WTC11 (cell line): Measurements from ENCODE around the gene KCNG1. TPM values are rescaled to one million over a fixed set of nuclear protein-coding genes. Genes with fewer than 3 reads are reported as not detected.

Experiments
- ATAC-seq: fragments of 200-7000 bp; cut with Tn5 transposase; 2 replicates; pipeline ENCODE4 v1.10.0; 2021; ENCODE audit warnings: mild to moderate bottlenecking, moderate library complexity
- CTCF ChIA-PET: fragments of 300-600 bp; sonication (Branson Sonifier 250); formaldehyde crosslinking; loops from one replicate; lab custom pipeline; 2021; ENCODE audit warnings: antibody characterized with exemption; lab: Charles Lee
- POLR2A ChIA-PET: fragments of 350-600 bp; sonication (Branson Sonifier 250); formaldehyde crosslinking; loops from one replicate; lab custom pipeline; 2021; ENCODE audit warnings: antibody characterized with exemption; lab: Charles Lee
- DNase-seq: peaks from one replicate; pipeline ENCODE4 v3.0.0; 2021; ENCODE audit warnings: low spot score
- H3K27ac Mint-ChIP-seq: 2 replicates; pipeline ENCODE4 v1.8.0; 2021; ENCODE audit warnings: mixed read lengths
- H3K27me3 Mint-ChIP-seq: 2 replicates; pipeline ENCODE4 v1.8.0; 2021; ENCODE audit warnings: low read depth, mild to moderate bottlenecking, moderate library complexity, mixed read lengths
- H3K36me3 Mint-ChIP-seq: 2 replicates; pipeline ENCODE4 v1.8.0; 2021; ENCODE audit warnings: mixed read lengths
- H3K4me1 Mint-ChIP-seq: 2 replicates; pipeline ENCODE4 v1.8.0; 2022; ENCODE audit warnings: mixed read lengths
- H3K4me3 Mint-ChIP-seq: 2 replicates; pipeline ENCODE4 v1.8.0; 2021; ENCODE audit warnings: mild to moderate bottlenecking, moderate library complexity, mixed read lengths
- H3K9me3 Mint-ChIP-seq: 2 replicates; pipeline ENCODE4 v1.8.0; 2021; ENCODE audit warnings: mixed read lengths
- CDX4 ChIP-seq: fragments of 250-450 bp; sonication (Bioruptor Pico); IDR thresholded peaks from 2 replicates; pipeline ENCODE4 v1.9.0; 2021; ENCODE audit warnings: moderate library complexity, mild to moderate bottlenecking, inconsistent platforms, borderline replicate concordance
- FOXK1 ChIP-seq: sonication (generic); formaldehyde crosslinking; IDR thresholded peaks from 2 replicates; pipeline ENCODE4 v1.8.0; 2022; ENCODE audit warnings: mild to moderate bottlenecking, moderate library complexity, missing genetic modification reagents
- FOXP1 ChIP-seq: sonication (generic); formaldehyde crosslinking; IDR thresholded peaks from 2 replicates; pipeline ENCODE4 v1.8.0; 2022; ENCODE audit warnings: missing genetic modification reagents, mild to moderate bottlenecking, moderate library complexity, borderline replicate concordance
- GTF2I ChIP-seq: fragments of 250-450 bp; sonication (Bioruptor Pico); conservative IDR thresholded peaks from 2 replicates; pipeline ENCODE4 v1.4.0; 2021; ENCODE audit warnings: mild to moderate bottlenecking
- HMGA2 ChIP-seq: fragments of 250-450 bp; sonication (Bioruptor Pico); IDR thresholded peaks from 2 replicates; pipeline ENCODE4 v1.4.0; 2021; ENCODE audit warnings: mild to moderate bottlenecking, moderate library complexity
- JAZF1 ChIP-seq: fragments of 250-450 bp; sonication (Bioruptor Pico); IDR thresholded peaks from 2 replicates; pipeline ENCODE4 v1.9.0; 2021; ENCODE audit warnings: moderate library complexity, mild to moderate bottlenecking, inconsistent platforms
- MXD4 ChIP-seq: fragments of 250-450 bp; sonication (Bioruptor Pico); IDR thresholded peaks from 2 replicates; pipeline ENCODE4 v1.8.0; 2021; ENCODE audit warnings: mild to moderate bottlenecking, moderate library complexity, borderline replicate concordance
- MYBL2 ChIP-seq: sonication (generic); formaldehyde crosslinking; IDR thresholded peaks from 2 replicates; pipeline ENCODE4 v1.8.1; 2023; ENCODE audit warnings: mild to moderate bottlenecking, moderate library complexity, missing genetic modification reagents
- NR3C1 ChIP-seq: sonication (generic); formaldehyde crosslinking; conservative IDR thresholded peaks from 2 replicates; pipeline ENCODE4 v1.8.1; 2023; ENCODE audit warnings: low read depth, mild to moderate bottlenecking, missing genetic modification reagents
- SMAD4 ChIP-seq: sonication (generic); formaldehyde crosslinking; IDR thresholded peaks from 2 replicates; pipeline ENCODE4 v1.8.0; 2022; ENCODE audit warnings: mild to moderate bottlenecking, missing genetic modification reagents
- ZNF317 ChIP-seq: sonication (generic); formaldehyde crosslinking; IDR thresholded peaks from 2 replicates; pipeline ENCODE4 v1.8.1; 2023; ENCODE audit warnings: low read depth, mild to moderate bottlenecking, moderate library complexity, missing genetic modification reagents, borderline replicate concordance
- ZNF396 ChIP-seq: fragments of 250-450 bp; sonication (Bioruptor Pico); IDR thresholded peaks from 2 replicates; pipeline ENCODE4 v1.8.0; 2021; ENCODE audit warnings: mild to moderate bottlenecking, moderate library complexity, borderline replicate concordance
- ZNF532 ChIP-seq: fragments of 250-450 bp; sonication (Bioruptor Pico); IDR thresholded peaks from 2 replicates; pipeline ENCODE4 v1.9.0; 2021; ENCODE audit warnings: mild to moderate bottlenecking, borderline replicate concordance
- total RNA-seq: library from RNA; stranded (reverse); gene quantifications from 3 replicates; pipeline ENCODE4 v1.2.3, GENCODE V29; 2021
- TF ChIP-seq, protein P1 (sequence below): sonication (generic); formaldehyde crosslinking; IDR thresholded peaks from 2 replicates; pipeline ENCODE4 v1.8.0; 2023; ENCODE audit warnings: missing genetic modification reagents
- TF ChIP-seq, protein P2 (sequence below): sonication (generic); formaldehyde crosslinking; conservative IDR thresholded peaks from 2 replicates; pipeline ENCODE4 v1.8.1; 2023; ENCODE audit warnings: mild to moderate bottlenecking, low read depth, missing genetic modification reagents, moderate library complexity
- TF ChIP-seq, protein P3 (sequence below): fragments of 250-450 bp; sonication (Bioruptor Pico); conservative IDR thresholded peaks from 2 replicates; pipeline ENCODE4 v1.9.0; 2021; ENCODE audit warnings: mild to moderate bottlenecking

Gene KCNG1
- total RNA-seq, 1 experiment from 2014 or later = 34.6 TPM

GRCh38 chr20:51027035-51027795 is 4.3 kb upstream of the KCNG1 start:
- peaks cover 71% of the 10 kb centered on the region for H3K27me3 Mint-ChIP-seq
- H3K36me3 Mint-ChIP-seq = peaks cover 5% of the 10 kb centered on the region
- no peak overlapping the region for H3K4me3 Mint-ChIP-seq
- H3K4me1 Mint-ChIP-seq = peaks cover 8% of the 10 kb centered on the region
- no peak overlapping the region for H3K27ac Mint-ChIP-seq
- ChIA-PET CTCF (interaction anchor here (1.6 to 4.5 kb wide), 2 partner anchors 12 to 40 kb away, joined by 8 to 39 read pairs; no protein-coding TSS in a partner anchor), POLR2A (interaction anchor here (1.0 kb wide), 1 partner anchor 11 kb away, joined by 3 read pairs; no protein-coding TSS in a partner anchor)
- DNase-seq (no peak), ATAC-seq (no peak)
- no peak for TF ChIP-seq GTF2I (CRISPR knock-in tag)
- TF ChIP-seq MYBL2 (CRISPR knock-in tag) = no peak
- no peak for TF ChIP-seq FOXP1
- H3K9me3 Mint-ChIP-seq = peaks cover 11% of the 10 kb centered on the region

DNA sequence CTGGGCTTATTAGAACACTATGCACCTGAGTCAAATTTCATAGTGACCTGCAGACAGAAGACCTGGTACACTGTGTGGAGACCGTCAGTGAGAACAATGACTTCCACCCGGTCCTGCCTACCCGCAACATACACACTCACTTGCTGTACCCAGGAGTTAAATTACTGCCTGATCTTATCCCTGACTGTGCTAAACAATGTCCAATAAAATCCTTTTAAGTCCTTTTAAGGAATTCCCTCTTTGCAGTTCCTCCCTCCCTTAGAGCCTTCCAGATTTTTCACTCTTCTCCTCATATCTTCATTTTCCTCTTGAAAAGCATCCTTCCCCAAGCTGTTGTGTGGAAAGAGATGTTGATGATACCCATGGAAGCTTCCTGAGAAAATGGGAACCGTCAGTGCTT is 3.4 kb upstream of the KCNG1 start:
- ChIA-PET CTCF (interaction anchor here (3.7 kb wide), 1 partner anchor 11 kb away, joined by 21 read pairs; no protein-coding TSS in a partner anchor), POLR2A (no interaction called here)
- TF ChIP-seq, protein P1, sequence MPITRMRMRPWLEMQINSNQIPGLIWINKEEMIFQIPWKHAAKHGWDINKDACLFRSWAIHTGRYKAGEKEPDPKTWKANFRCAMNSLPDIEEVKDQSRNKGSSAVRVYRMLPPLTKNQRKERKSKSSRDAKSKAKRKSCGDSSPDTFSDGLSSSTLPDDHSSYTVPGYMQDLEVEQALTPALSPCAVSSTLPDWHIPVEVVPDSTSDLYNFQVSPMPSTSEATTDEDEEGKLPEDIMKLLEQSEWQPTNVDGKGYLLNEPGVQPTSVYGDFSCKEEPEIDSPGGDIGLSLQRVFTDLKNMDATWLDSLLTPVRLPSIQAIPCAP = no peak
- no peak for TF ChIP-seq ZNF317 (CRISPR knock-in tag)
- TF ChIP-seq SMAD4 (CRISPR knock-in tag) = no peak
- TF ChIP-seq NR3C1 (CRISPR knock-in tag) = no peak
- no peak for TF ChIP-seq CDX4 (CRISPR knock-in tag)
- TF ChIP-seq, protein P2, sequence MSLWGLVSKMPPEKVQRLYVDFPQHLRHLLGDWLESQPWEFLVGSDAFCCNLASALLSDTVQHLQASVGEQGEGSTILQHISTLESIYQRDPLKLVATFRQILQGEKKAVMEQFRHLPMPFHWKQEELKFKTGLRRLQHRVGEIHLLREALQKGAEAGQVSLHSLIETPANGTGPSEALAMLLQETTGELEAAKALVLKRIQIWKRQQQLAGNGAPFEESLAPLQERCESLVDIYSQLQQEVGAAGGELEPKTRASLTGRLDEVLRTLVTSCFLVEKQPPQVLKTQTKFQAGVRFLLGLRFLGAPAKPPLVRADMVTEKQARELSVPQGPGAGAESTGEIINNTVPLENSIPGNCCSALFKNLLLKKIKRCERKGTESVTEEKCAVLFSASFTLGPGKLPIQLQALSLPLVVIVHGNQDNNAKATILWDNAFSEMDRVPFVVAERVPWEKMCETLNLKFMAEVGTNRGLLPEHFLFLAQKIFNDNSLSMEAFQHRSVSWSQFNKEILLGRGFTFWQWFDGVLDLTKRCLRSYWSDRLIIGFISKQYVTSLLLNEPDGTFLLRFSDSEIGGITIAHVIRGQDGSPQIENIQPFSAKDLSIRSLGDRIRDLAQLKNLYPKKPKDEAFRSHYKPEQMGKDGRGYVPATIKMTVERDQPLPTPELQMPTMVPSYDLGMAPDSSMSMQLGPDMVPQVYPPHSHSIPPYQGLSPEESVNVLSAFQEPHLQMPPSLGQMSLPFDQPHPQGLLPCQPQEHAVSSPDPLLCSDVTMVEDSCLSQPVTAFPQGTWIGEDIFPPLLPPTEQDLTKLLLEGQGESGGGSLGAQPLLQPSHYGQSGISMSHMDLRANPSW (CRISPR knock-in tag) = no peak
- no peak for TF ChIP-seq MXD4 (CRISPR knock-in tag)
- TF ChIP-seq, protein P3, sequence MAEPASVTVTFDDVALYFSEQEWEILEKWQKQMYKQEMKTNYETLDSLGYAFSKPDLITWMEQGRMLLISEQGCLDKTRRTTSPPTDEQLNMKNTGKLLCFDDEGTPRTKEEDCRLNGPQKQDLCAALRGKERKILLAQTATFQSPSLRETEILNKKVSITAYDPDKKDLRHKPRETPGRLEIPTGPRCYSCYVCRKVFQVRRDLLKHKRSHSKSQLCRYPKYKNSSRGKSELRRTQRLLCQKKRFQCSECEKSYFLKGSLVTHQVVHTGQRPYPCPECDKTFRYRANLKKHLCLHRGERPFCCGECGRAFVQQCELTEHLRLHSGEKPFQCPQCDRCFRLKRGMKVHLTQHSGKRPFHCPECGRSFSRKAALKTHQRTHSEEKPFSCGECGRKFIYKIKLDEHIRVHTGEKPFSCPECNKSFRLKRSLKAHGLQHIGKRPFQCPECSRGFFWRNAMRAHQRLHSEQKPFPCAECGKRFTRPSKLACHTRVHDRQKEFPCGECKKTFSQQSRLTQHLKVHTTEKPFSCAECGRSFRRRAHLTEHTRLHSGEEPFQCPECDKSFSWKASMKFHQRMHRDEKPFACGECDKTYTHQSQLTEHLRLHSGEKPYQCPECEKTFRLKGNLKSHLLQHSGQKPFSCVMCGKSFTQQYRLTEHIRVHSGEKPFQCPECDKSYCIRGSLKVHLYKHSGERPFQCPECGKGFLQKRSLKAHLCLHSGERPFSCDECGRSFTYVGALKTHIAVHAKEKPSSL (CRISPR knock-in tag) = no peak
- TF ChIP-seq FOXK1 (CRISPR knock-in tag) = no peak
- TF ChIP-seq ZNF532 (CRISPR knock-in tag) = no peak
- no peak for TF ChIP-seq JAZF1 (CRISPR knock-in tag)
- no peak for TF ChIP-seq ZNF396
- no peak for TF ChIP-seq HMGA2 (CRISPR knock-in tag)
- TF ChIP-seq, all 79 proteins: peak for 0
- Mint-ChIP-seq H3K4me3 (no peak overlapping the region), H3K27ac (no peak overlapping the region), H3K4me1 (peaks cover 17% of the 10 kb centered on the region), H3K9me3 (peaks cover 1% of the 10 kb centered on the region), H3K27me3 (peaks cover 70% of the 10 kb centered on the region), H3K36me3 (no peaks in the 10 kb centered on the region)
- DNase-seq = no peak
- ATAC-seq = no peak
